Right lobe of liver (tissue), 6 donors: ENCODE data around the gene SYNGR1. TPM values are rescaled to one million over a fixed set of nuclear protein-coding genes. Genes with fewer than 3 reads are reported as not detected.

Experiments used
- ATAC-seq, 4 donors: fragments of 200-7000 bp; cut with Tn5 transposase; one replicate each; pipeline ENCODE4 v1.9.1; 2020; ENCODE audit warnings: mild to moderate bottlenecking in 4 of 4, moderate library complexity in 4 of 4
- DNase-seq, 3 donors: peaks; one replicate each; pipeline ENCODE4 v3.0.0-alpha.2; 2020
- H3K27ac ChIP-seq, 3 donors: fragments of 200-600 bp; one replicate each; pipeline ENCODE4 v1.8.0; 2022
- H3K27me3 ChIP-seq, 2 donors: fragments of 200-600 bp; one replicate each; pipeline ENCODE4 v1.8.0; 2022
- H3K36me3 ChIP-seq, 4 donors: fragments of 200-600 bp; sonication (generic) in 1 of 4; one replicate each; pipeline versions ENCODE4 v1.5.1 to v1.8.0; 2017 to 2022; ENCODE audit warnings: control low read depth in 1 of 4
- H3K4me1 ChIP-seq, 4 donors: fragments of 200-600 bp; sonication (generic) in 1 of 4; one replicate each; pipeline versions ENCODE4 v1.5.1 to v1.8.0; 2017 to 2022; ENCODE audit warnings: control low read depth in 1 of 4
- H3K4me3 ChIP-seq, 3 donors: fragments of 200-600 bp; one replicate each; pipeline ENCODE4 v1.8.0; 2022
- H3K9me3 ChIP-seq, 4 donors: fragments of 200-600 bp; sonication (generic) in 1 of 4; one replicate each; pipeline versions ENCODE4 v1.5.1 to v1.8.0; 2017 to 2022; ENCODE audit warnings: control low read depth in 1 of 4
- CTCF ChIP-seq, 4 donors: fragments of 200-600 bp in 3 of 4; fragments of 450-650 bp in 1 of 4; IDR thresholded peaks; one replicate each; pipeline versions ENCODE4 v1.5.1 to v1.8.0; 2016 to 2022; ENCODE audit warnings: antibody characterized with exemption in 4 of 4, mild to moderate bottlenecking in 2 of 4
- POLR2A ChIP-seq: fragments of 450-650 bp; IDR thresholded peaks from one replicate; pipeline ENCODE4 v1.6.1; 2017; ENCODE audit warnings: antibody characterized with exemption, mild to moderate bottlenecking
- WGBS: methylation state at CpG from one replicate; pipeline ENCODE4 v1.1.6; 2018; ENCODE audit warnings: low coverage, low lambda C conversion rate; ENCODE audit not compliant: insufficient coverage; ENCODE audit errors: missing lambda C conversion rate; 5-methylcytosine and 5-hydroxymethylcytosine counted together
- intact Hi-C, 2 donors: fragments of 100-400 bp; cut with DNase I; formaldehyde crosslinking; loops; one replicate each; pipeline versions ENCODE4 v1.11.2 to v1.14.1; 2022
- total RNA-seq, 6 experiments: library from RNA; depleted of rRNA in 2 of 6; stranded (reverse); fragments of >200 nt in 2 of 6; fragmentation: NEBNext Ultra II Directional in 3 of 6; extraction: Animal tissue kit (Norgen Biotek cat#: 25700) in 3 of 6; gene quantifications; one replicate each; pipeline versions ENCODE4 v1.1.0 to v1.2.4, GENCODE V29; 2016 to 2023
- donor health status: DM: no; HTN: yes; CAD: no.
- donor health status: DM: no; HTN: no; CAD: no.
- donor health status: DM: no; HTN: no; CAD: no.
- donor health status: DM: no; HTN: yes; CAD: no.
- donor health status: DM: no; HTN: yes; CAD: no.

The SYNGR1 gene
- total RNA-seq, 6 experiments from 2014 or later: 0.74 to 3.2 (median 2.2) TPM

GRCh38 chr22:39359659-39360195, 9.9 kb downstream of the SYNGR1 start:
- Histone ChIP-seq H3K4me3 (no peak overlapping the region), H3K4me1 (no peaks in the 10 kb centered on the region), H3K27me3 (no peaks in the 10 kb centered on the region), H3K36me3 (no peaks in the 10 kb centered on the region), H3K9me3 (no peaks in the 10 kb centered on the region), H3K27ac (no peak overlapping the region)
- 71% methylated on average over 9 of the region's 9 CpGs for WGBS
- intact Hi-C loops: no loop called here
- DNase-seq (no peak), ATAC-seq (no peak)
- TF ChIP-seq POLR2A: no peak
- TF ChIP-seq CTCF (IDR thresholded peaks at IDR 0.05): no peak

GRCh38 chr22:39360242-39360641, 10.5 kb downstream of the SYNGR1 start:
- WGBS: 89% methylated on average over 15 of the region's 18 CpGs
- no peak for DNase-seq
- no peaks in the 10 kb centered on the region for H3K27me3 ChIP-seq
- TF ChIP-seq CTCF (IDR thresholded peaks at IDR 0.05) (no peak), POLR2A (no peak)
- no peaks in the 10 kb centered on the region for H3K4me1 ChIP-seq
- no peaks in the 10 kb centered on the region for H3K36me3 ChIP-seq
- H3K4me3 ChIP-seq: no peak overlapping the region
- no peak overlapping the region for H3K27ac ChIP-seq
- intact Hi-C loops: no loop called here
- ATAC-seq: no peak
- no peaks in the 10 kb centered on the region for H3K9me3 ChIP-seq

- DNase-seq (no peak), ATAC-seq (no peak)
- WGBS: 90% methylated on average over 5 of the region's 14 CpGs
- no peaks in the 10 kb centered on the region for H3K4me1 ChIP-seq
- no peaks in the 10 kb centered on the region for H3K9me3 ChIP-seq
- no peaks in the 10 kb centered on the region for H3K27me3 ChIP-seq
- intact Hi-C loops: no loop called here
- H3K4me3 ChIP-seq: no peak overlapping the region
- H3K36me3 ChIP-seq: no peaks in the 10 kb centered on the region
- no peak overlapping the region for H3K27ac ChIP-seq
- TF ChIP-seq POLR2A (no peak), CTCF (IDR thresholded peaks at IDR 0.05) (no peak)
These were observed 11.1 kb downstream of the SYNGR1 start for GRCh38 chr22:39360674-39361413.

GRCh38 chr22:39361496-39361895, 11.7 kb downstream of the SYNGR1 start:
- no peak for DNase-seq
- Histone ChIP-seq H3K4me1 (no peaks in the 10 kb centered on the region), H3K27ac (no peak overlapping the region), H3K27me3 (no peaks in the 10 kb centered on the region), H3K9me3 (no peaks in the 10 kb centered on the region), H3K36me3 (no peaks in the 10 kb centered on the region), H3K4me3 (no peak overlapping the region)
- no peak for TF ChIP-seq CTCF (IDR thresholded peaks at IDR 0.05)
- no peak for TF ChIP-seq POLR2A
- ATAC-seq: no peak
- intact Hi-C loops: no loop called here
- 89% methylated on average over 5 of the region's 7 CpGs for WGBS
